ENCODE measurements around the gene FLOT1. TPM values are rescaled to one million over a fixed set of nuclear protein-coding genes. Genes with fewer than 3 reads are reported as not detected.

The FLOT1 gene
- total and polyA plus RNA-seq, 2 of the 13 experiments (the other 11 are each of a cell fraction or from before 2014, with no cell fraction given) = 82.3 to 130 TPM

DNA sequence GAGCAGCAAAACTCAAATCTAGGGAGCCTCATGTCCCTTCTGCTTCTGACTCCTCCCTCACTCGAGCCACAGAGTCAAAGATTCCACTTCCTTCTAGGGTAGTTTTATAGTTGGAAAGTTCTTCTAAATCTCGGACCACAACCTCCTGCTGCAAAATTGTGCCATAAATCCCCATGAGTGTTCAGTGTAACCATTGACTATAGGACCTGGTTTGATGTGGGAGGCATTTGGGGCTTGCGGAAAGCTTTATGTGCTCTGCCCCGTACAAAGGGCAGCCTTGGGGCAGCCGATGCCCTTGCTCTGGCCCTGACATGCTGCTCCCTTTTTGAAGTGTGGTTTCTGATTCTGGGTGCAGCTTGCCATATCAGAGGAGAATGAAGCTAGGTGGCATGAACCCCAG, 45.5 kb upstream of the FLOT1 start (continued):
- TF ChIP-seq TEAD3 (CRISPR knock-in tag; optimal IDR thresholded peaks at IDR 0.05; ENCODE audit: borderline replicate concordance) (peak; percentile 62), ESRRA (CRISPR knock-in tag; IDR thresholded peaks at IDR 0.05; ENCODE audit: low read depth) (peak; percentile 59; the same call in 1 of the 2 replicates), ARNTL (CRISPR knock-in tag; IDR thresholded peaks at IDR 0.05) (peak; percentile 26; the same call in 1 of the 2 replicates), KDM6A (CRISPR knock-in tag; IDR thresholded peaks at IDR 0.05; ENCODE audit: low read depth) (peak; percentile 32; the same call in 1 of the 2 replicates), EED (CRISPR knock-in tag; IDR thresholded peaks at IDR 0.05) (no peak), GFI1 (CRISPR knock-in tag; IDR thresholded peaks at IDR 0.05; ENCODE audit: borderline replicate concordance) (0 out of 2 replicates have a peak, but pooled peaks have one; percentile 29), ZBTB38 (CRISPR knock-in tag; IDR thresholded peaks at IDR 0.05) (peak; percentile 30; the same call in 1 of the 2 replicates), PHF21A (CRISPR knock-in tag; IDR thresholded peaks at IDR 0.05) (peak; percentile 71; the same call in 1 of the 2 replicates), ERF (CRISPR knock-in tag; IDR thresholded peaks at IDR 0.05) (no peak), CEBPG (CRISPR knock-in tag; IDR thresholded peaks at IDR 0.05) (peak; percentile 96), SALL1 (CRISPR knock-in tag; IDR thresholded peaks at IDR 0.05) (peak; percentile 68; the same call in 1 of the 2 replicates), XRCC5 (optimal IDR thresholded peaks at IDR 0.05; ENCODE audit: low read length) (peak; percentile 38), FOSL2 (CRISPR knock-in tag; IDR thresholded peaks at IDR 0.05) (peak; percentile 65), SOX13 (IDR thresholded peaks at IDR 0.05) (no peak), SOX13 (CRISPR knock-in tag; conservative IDR thresholded peaks at IDR 0.05 in 1 of 2, IDR thresholded peaks at IDR 0.05 in 1 of 2) (peak in 1 of 2 experiments; percentile 71; a peak in 2 of 4 replicates), GATAD2A (CRISPR knock-in tag; IDR thresholded peaks at IDR 0.05) (peak; percentile 69), PPARG (CRISPR knock-in tag; conservative IDR thresholded peaks at IDR 0.05) (peak; percentile 34; the same call in 1 of the 2 replicates)
- TF ChIP-seq, protein P1, sequence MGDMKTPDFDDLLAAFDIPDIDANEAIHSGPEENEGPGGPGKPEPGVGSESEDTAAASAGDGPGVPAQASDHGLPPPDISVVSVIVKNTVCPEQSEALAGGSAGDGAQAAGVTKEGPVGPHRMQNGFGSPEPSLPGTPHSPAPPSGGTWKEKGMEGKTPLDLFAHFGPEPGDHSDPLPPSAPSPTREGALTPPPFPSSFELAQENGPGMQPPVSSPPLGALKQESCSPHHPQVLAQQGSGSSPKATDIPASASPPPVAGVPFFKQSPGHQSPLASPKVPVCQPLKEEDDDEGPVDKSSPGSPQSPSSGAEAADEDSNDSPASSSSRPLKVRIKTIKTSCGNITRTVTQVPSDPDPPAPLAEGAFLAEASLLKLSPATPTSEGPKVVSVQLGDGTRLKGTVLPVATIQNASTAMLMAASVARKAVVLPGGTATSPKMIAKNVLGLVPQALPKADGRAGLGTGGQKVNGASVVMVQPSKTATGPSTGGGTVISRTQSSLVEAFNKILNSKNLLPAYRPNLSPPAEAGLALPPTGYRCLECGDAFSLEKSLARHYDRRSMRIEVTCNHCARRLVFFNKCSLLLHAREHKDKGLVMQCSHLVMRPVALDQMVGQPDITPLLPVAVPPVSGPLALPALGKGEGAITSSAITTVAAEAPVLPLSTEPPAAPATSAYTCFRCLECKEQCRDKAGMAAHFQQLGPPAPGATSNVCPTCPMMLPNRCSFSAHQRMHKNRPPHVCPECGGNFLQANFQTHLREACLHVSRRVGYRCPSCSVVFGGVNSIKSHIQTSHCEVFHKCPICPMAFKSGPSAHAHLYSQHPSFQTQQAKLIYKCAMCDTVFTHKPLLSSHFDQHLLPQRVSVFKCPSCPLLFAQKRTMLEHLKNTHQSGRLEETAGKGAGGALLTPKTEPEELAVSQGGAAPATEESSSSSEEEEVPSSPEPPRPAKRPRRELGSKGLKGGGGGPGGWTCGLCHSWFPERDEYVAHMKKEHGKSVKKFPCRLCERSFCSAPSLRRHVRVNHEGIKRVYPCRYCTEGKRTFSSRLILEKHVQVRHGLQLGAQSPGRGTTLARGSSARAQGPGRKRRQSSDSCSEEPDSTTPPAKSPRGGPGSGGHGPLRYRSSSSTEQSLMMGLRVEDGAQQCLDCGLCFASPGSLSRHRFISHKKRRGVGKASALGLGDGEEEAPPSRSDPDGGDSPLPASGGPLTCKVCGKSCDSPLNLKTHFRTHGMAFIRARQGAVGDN (CRISPR knock-in tag; IDR thresholded peaks at IDR 0.05) = peak; percentile 39; the same call in 1 of the 2 replicates
- TF ChIP-seq, protein P2, sequence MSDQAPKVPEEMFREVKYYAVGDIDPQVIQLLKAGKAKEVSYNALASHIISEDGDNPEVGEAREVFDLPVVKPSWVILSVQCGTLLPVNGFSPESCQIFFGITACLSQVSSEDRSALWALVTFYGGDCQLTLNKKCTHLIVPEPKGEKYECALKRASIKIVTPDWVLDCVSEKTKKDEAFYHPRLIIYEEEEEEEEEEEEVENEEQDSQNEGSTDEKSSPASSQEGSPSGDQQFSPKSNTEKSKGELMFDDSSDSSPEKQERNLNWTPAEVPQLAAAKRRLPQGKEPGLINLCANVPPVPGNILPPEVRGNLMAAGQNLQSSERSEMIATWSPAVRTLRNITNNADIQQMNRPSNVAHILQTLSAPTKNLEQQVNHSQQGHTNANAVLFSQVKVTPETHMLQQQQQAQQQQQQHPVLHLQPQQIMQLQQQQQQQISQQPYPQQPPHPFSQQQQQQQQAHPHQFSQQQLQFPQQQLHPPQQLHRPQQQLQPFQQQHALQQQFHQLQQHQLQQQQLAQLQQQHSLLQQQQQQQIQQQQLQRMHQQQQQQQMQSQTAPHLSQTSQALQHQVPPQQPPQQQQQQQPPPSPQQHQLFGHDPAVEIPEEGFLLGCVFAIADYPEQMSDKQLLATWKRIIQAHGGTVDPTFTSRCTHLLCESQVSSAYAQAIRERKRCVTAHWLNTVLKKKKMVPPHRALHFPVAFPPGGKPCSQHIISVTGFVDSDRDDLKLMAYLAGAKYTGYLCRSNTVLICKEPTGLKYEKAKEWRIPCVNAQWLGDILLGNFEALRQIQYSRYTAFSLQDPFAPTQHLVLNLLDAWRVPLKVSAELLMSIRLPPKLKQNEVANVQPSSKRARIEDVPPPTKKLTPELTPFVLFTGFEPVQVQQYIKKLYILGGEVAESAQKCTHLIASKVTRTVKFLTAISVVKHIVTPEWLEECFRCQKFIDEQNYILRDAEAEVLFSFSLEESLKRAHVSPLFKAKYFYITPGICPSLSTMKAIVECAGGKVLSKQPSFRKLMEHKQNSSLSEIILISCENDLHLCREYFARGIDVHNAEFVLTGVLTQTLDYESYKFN (CRISPR knock-in tag; conservative IDR thresholded peaks at IDR 0.05) = peak; percentile 76
- TF ChIP-seq, protein P3, sequence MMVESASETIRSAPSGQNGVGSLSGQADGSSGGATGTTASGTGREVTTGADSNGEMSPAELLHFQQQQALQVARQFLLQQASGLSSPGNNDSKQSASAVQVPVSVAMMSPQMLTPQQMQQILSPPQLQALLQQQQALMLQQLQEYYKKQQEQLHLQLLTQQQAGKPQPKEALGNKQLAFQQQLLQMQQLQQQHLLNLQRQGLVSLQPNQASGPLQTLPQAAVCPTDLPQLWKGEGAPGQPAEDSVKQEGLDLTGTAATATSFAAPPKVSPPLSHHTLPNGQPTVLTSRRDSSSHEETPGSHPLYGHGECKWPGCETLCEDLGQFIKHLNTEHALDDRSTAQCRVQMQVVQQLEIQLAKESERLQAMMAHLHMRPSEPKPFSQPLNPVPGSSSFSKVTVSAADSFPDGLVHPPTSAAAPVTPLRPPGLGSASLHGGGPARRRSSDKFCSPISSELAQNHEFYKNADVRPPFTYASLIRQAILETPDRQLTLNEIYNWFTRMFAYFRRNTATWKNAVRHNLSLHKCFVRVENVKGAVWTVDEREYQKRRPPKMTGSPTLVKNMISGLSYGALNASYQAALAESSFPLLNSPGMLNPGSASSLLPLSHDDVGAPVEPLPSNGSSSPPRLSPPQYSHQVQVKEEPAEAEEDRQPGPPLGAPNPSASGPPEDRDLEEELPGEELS (CRISPR knock-in tag; IDR thresholded peaks at IDR 0.05) = peak; percentile 34
- TF ChIP-seq, protein P4, sequence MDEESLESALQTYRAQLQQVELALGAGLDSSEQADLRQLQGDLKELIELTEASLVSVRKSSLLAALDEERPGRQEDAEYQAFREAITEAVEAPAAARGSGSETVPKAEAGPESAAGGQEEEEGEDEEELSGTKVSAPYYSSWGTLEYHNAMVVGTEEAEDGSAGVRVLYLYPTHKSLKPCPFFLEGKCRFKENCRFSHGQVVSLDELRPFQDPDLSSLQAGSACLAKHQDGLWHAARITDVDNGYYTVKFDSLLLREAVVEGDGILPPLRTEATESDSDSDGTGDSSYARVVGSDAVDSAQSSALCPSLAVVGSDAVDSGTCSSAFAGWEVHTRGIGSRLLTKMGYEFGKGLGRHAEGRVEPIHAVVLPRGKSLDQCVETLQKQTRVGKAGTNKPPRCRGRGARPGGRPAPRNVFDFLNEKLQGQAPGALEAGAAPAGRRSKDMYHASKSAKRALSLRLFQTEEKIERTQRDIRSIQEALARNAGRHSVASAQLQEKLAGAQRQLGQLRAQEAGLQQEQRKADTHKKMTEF (CRISPR knock-in tag; IDR thresholded peaks at IDR 0.05) = peak; percentile 47; the same call in 1 of the 2 replicates
